IMR-90 (cell line): Measurements from ENCODE around the gene PRKCSH. TPM values are rescaled to one million over a fixed set of nuclear protein-coding genes. Genes with fewer than 3 reads are reported as not detected.
"Not testable (repeated sequence)": the region's sequence is repeated elsewhere in the genome, so short reads cannot be mapped to it uniquely, and the experiment has no call there.

Experiments
- ATAC-seq: fragments of 200-7000 bp; cut with Tn5 transposase; 2 replicates; pipeline ENCODE4 v1.9.1; 2020; ENCODE audit warnings: low read depth, mild to moderate bottlenecking, moderate library complexity
- BruUV-seq: library from RNA; stranded (reverse); fragments of 400-500 nt; replicated peaks from 2 replicates; lab custom pipeline; 2021; lab: Mats Ljungman, UMichigan
- CTCF ChIA-PET: fragments of 300-600 bp; formaldehyde crosslinking; extraction: SDS; loops from one replicate; lab custom pipeline; 2021; ENCODE audit warnings: antibody characterized with exemption; lab: Yijun Ruan, JAX
- POLR2A ChIA-PET: fragments of 300-600 bp; sonication (Branson Sonifier 250); formaldehyde crosslinking; loops from one replicate; lab custom pipeline; 2022; ENCODE audit warnings: antibody characterized with exemption; ENCODE audit not compliant: unreplicated experiment; lab: Charles Lee
- DNase-seq: peaks from one replicate; pipeline ENCODE4 v3.0.0; 2013
- H2AFZ ChIP-seq: replicated peaks from 2 replicates; pipeline ENCODE3; 2013; ENCODE audit warnings: low read length, mild to moderate bottlenecking; ENCODE audit not compliant: poor library complexity
- H2AK5ac ChIP-seq: 2 replicates; pipeline ENCODE4 v1.6.1; 2013; ENCODE audit warnings: low read depth, low read length, inconsistent platforms
- H2AK9ac ChIP-seq: replicated peaks from 2 replicates; pipeline ENCODE3; 2013; ENCODE audit warnings: mild to moderate bottlenecking, low read depth, low read length, moderate library complexity; ENCODE audit not compliant: poor library complexity
- H2BK120ac ChIP-seq: 2 replicates; pipeline ENCODE4 v1.6.1; 2013; ENCODE audit warnings: low read depth, low read length, inconsistent platforms
- H2BK15ac ChIP-seq: 3 replicates; pipeline ENCODE4 v1.6.1; 2013; ENCODE audit warnings: low read depth, low read length, inconsistent platforms
- H2BK20ac ChIP-seq: 2 replicates; pipeline ENCODE4 v1.6.1; 2013; ENCODE audit warnings: low read depth, mild to moderate bottlenecking, inconsistent platforms, low read length, moderate library complexity
- H2BK5ac ChIP-seq: 2 replicates; pipeline ENCODE4 v1.6.1; 2013; ENCODE audit warnings: mild to moderate bottlenecking, low read depth, low read length, inconsistent platforms; ENCODE audit not compliant: poor library complexity, severe bottlenecking
- H3K14ac ChIP-seq: replicated peaks from 2 replicates; pipeline ENCODE4 v1.6.1; 2013; ENCODE audit warnings: low read depth, low read length, inconsistent platforms
- H3K18ac ChIP-seq: 2 replicates; pipeline ENCODE4 v1.6.1; 2013; ENCODE audit warnings: low read depth, low read length, control low read depth
- H3K23ac ChIP-seq: 2 replicates; pipeline ENCODE4 v1.6.1; 2013; ENCODE audit warnings: low read depth, low read length, inconsistent platforms
- H3K27ac ChIP-seq: 2 replicates; pipeline ENCODE4 v1.5.1; 2013; ENCODE audit warnings: mild to moderate bottlenecking, control low read depth, low read length; ENCODE audit not compliant: insufficient read depth
- H3K27me3 ChIP-seq: 2 replicates; pipeline ENCODE4 v1.6.1; 2013; ENCODE audit warnings: low read length; ENCODE audit not compliant: control insufficient read depth, insufficient read depth
- H3K36me3 ChIP-seq: 2 replicates; pipeline ENCODE4 v1.6.1; 2013; ENCODE audit warnings: low read length, mixed read lengths; ENCODE audit not compliant: control insufficient read depth, insufficient read depth
- H3K4ac ChIP-seq: 2 replicates; pipeline ENCODE4 v1.6.1; 2013; ENCODE audit warnings: low read depth, low read length, inconsistent platforms
- H3K4me1 ChIP-seq: 2 replicates; pipeline ENCODE4 v1.6.1; 2013; ENCODE audit warnings: low read length, mixed read lengths; ENCODE audit not compliant: control insufficient read depth, insufficient read depth
- H3K4me2 ChIP-seq: 2 replicates; pipeline ENCODE4 v1.6.1; 2013; ENCODE audit warnings: low read depth, mild to moderate bottlenecking, control low read depth, low read length, moderate library complexity
- H3K4me3 ChIP-seq: 2 replicates; pipeline ENCODE4 v1.5.1; 2013; ENCODE audit warnings: low read depth, mild to moderate bottlenecking, control low read depth, low read length, moderate library complexity; ENCODE audit not compliant: insufficient read depth
- H3K56ac ChIP-seq: 2 replicates; pipeline ENCODE4 v1.6.1; 2013; ENCODE audit warnings: low read length, inconsistent platforms; ENCODE audit not compliant: insufficient read depth; ENCODE audit errors: extremely low read depth
- H3K79me1 ChIP-seq, 2 experiments: 2 replicates each; pipeline ENCODE4 v1.6.1; 2013; ENCODE audit warnings: low read length in 2 of 2, inconsistent platforms in 1 of 2, low read depth in 1 of 2
- H3K9ac ChIP-seq: 2 replicates; pipeline ENCODE4 v1.6.1; 2013; ENCODE audit warnings: low read depth, low read length, control low read depth
- H3K9me1 ChIP-seq: 2 replicates; pipeline ENCODE4 v1.6.1; 2013; ENCODE audit warnings: low read length, inconsistent platforms; ENCODE audit not compliant: insufficient read depth
- H3K9me3 ChIP-seq: 2 replicates; pipeline ENCODE4 v1.6.1; 2013; ENCODE audit warnings: low read length; ENCODE audit not compliant: control insufficient read depth, insufficient read depth
- H4K20me1 ChIP-seq: 2 replicates; pipeline ENCODE4 v1.6.1; 2013; ENCODE audit warnings: low read length, inconsistent platforms; ENCODE audit not compliant: insufficient read depth
- H4K5ac ChIP-seq: 2 replicates; pipeline ENCODE4 v1.6.1; 2013; ENCODE audit warnings: mild to moderate bottlenecking, low read depth, low read length, control low read depth
- H4K8ac ChIP-seq, 2 experiments: 2 replicates each; pipeline ENCODE4 v1.6.1; 2013; ENCODE audit warnings: low read depth in 2 of 2, low read length in 2 of 2, control low read depth in 1 of 2, inconsistent platforms in 1 of 2
- H4K91ac ChIP-seq: 2 replicates; pipeline ENCODE4 v1.6.1; 2013; ENCODE audit warnings: low read depth, low read length, inconsistent platforms; ENCODE audit not compliant: insufficient read depth
- WGBS, 2 experiments: methylation state at CpG; one replicate each; pipeline versions ENCODE4 v1.1.5 to v1.1.7; 2013; ENCODE audit warnings: missing lambda C conversion rate in 2 of 2; ENCODE audit not compliant: insufficient read length in 1 of 2; ENCODE audit errors: extremely low coverage in 2 of 2; 5-methylcytosine and 5-hydroxymethylcytosine counted together
- dilution Hi-C: fragments of 300-500 bp; cut with HindIII; formaldehyde crosslinking; loops from one replicate; pipeline ENCODE4 v1.14.3; 2018; ENCODE audit warnings: low sequenced_read_pairs; ENCODE audit not compliant: unreplicated experiment
- in situ Hi-C: fragments of 300-500 bp; cut with MboI; formaldehyde crosslinking; loops from 3 replicates; pipeline ENCODE4 v1.14.3; 2019; ENCODE audit warnings: low sequenced_read_pairs, inconsistent platforms, mixed read lengths
- intact Hi-C: fragments of 100-400 bp; cut with micrococcal nuclease; formaldehyde crosslinking; loops from 2 replicates; pipeline ENCODE4 v1.10.0; 2022
- polyA plus RNA-seq, 3 experiments: library from polyadenylated mRNA; depleted of rRNA; stranded (reverse); fragments of >200 nt; gene quantifications; 2 replicates each; pipeline ENCODE4 v1.2.3, GENCODE V29; 2012; ENCODE audit warnings: low replicate concordance in 1 of 3
- total RNA-seq: library from RNA; depleted of rRNA; stranded (reverse); fragments of >200 nt; gene quantifications from 2 replicates; pipeline ENCODE4 v1.2.3, GENCODE V29; 2012

PRKCSH gene
- total and polyA plus RNA-seq, 2 of the 4 experiments (the other 2 are of a cell fraction) = 36.0 to 252 TPM

GRCh38 chr19:11458912-11459311, 23.5 kb downstream of the PRKCSH start:
- DNase-seq, H3K9me3 ChIP-seq, H2BK15ac ChIP-seq, H3K14ac ChIP-seq, H3K56ac ChIP-seq, H3K27ac ChIP-seq, H4K5ac ChIP-seq, H4K8ac ChIP-seq, dilution Hi-C loops, H3K36me3 ChIP-seq, H3K18ac ChIP-seq, ATAC-seq, H2AK9ac ChIP-seq, in situ Hi-C loops, H2AFZ ChIP-seq, POLR2A ChIA-PET, H3K9ac ChIP-seq, H2BK5ac ChIP-seq, H3K9me1 ChIP-seq, H2BK20ac ChIP-seq, H3K79me1 ChIP-seq, H3K4me2 ChIP-seq, H2AK5ac ChIP-seq, intact Hi-C loops, H3K23ac ChIP-seq, H4K20me1 ChIP-seq, H2BK120ac ChIP-seq, H4K91ac ChIP-seq, H3K4me1 ChIP-seq, H3K4ac ChIP-seq, H3K27me3 ChIP-seq, H3K4me3 ChIP-seq, BruUV-seq: not testable (repeated sequence)
- no CpG with 5 or more reads among the region's 11 CpGs for WGBS, 2 experiments
- CTCF ChIA-PET = interaction anchor here (0.6 kb wide), 1 partner anchor 19 kb away, joined by 3 read pairs; no protein-coding TSS in a partner anchor
